ENCODE results near the gene CNNM1. TPM values are rescaled to one million over a fixed set of nuclear protein-coding genes. Genes with fewer than 3 reads are reported as not detected.

The CNNM1 gene
- total RNA-seq, 1 donor from 2014 or later: 0.56 TPM

DNA sequence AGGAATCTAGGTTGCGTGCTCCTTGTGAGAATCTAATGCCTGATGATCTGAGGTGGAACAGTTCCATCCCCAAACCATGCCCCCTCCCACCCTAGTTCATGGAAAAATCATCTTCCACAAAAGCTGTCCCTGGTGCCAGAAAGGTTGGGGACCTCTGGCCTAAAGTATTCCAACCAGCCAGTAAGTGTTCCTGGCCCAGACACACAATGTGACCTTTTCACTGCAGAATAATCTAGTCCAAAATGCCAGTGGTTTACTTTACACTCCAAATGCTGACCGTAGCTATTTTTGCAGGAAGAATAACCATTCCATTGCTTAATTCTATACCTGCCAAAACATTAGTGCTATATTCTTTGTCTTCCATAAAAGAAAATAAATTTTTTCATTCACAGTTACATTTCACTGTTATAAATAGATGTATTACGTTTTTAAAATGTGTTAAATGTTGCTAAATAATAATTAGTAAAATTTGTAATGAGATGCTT, 10.4 kb downstream of the CNNM1 start:
- Histone ChIP-seq H3K27ac (no peak overlapping the region), H3K9me3 (ENCODE audit: low read depth) (no peaks in the 10 kb centered on the region), H4K20me1 (ENCODE audit: low read depth) (no peaks in the 10 kb centered on the region), H3F3A (ENCODE audit: low read depth) (no peaks in the 10 kb centered on the region), H2AFZ (replicated peaks) (no peak overlapping the region), H3K4me2 (no peak overlapping the region), H3K4me1 (peaks cover 12% of the 10 kb centered on the region), H3K27me3 (peaks cover 6% of the 10 kb centered on the region), H3K79me2 (ENCODE audit: low read depth) (no peaks in the 10 kb centered on the region), H3K4me3 (no peak overlapping the region), H3K9ac (no peak overlapping the region), H3K36me3 (no peaks in the 10 kb centered on the region)
- peaks cover 3% of the 10 kb centered on the region for H3K27me3 Mint-ChIP-seq (ENCODE audit: insufficient read depth, low read depth)
- no peaks in the 10 kb centered on the region for H3K36me3 Mint-ChIP-seq
- no peak for DNase-seq (ENCODE audit: low spot score)
- H3K27ac Mint-ChIP-seq: no peak overlapping the region
- no peaks in the 10 kb centered on the region for H3K9me3 Mint-ChIP-seq
- H3K4me1 Mint-ChIP-seq: peaks cover 21% of the 10 kb centered on the region
- H3K4me3 Mint-ChIP-seq: no peak overlapping the region
- TF ChIP-seq EZH2 (IDR thresholded peaks at IDR 0.05) (no peak), EZH2phosphoT487 (IDR thresholded peaks at IDR 0.05) (no peak)
- TF ChIP-seq, protein P1, sequence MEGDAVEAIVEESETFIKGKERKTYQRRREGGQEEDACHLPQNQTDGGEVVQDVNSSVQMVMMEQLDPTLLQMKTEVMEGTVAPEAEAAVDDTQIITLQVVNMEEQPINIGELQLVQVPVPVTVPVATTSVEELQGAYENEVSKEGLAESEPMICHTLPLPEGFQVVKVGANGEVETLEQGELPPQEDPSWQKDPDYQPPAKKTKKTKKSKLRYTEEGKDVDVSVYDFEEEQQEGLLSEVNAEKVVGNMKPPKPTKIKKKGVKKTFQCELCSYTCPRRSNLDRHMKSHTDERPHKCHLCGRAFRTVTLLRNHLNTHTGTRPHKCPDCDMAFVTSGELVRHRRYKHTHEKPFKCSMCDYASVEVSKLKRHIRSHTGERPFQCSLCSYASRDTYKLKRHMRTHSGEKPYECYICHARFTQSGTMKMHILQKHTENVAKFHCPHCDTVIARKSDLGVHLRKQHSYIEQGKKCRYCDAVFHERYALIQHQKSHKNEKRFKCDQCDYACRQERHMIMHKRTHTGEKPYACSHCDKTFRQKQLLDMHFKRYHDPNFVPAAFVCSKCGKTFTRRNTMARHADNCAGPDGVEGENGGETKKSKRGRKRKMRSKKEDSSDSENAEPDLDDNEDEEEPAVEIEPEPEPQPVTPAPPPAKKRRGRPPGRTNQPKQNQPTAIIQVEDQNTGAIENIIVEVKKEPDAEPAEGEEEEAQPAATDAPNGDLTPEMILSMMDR (IDR thresholded peaks at IDR 0.05): no peak

DNA sequence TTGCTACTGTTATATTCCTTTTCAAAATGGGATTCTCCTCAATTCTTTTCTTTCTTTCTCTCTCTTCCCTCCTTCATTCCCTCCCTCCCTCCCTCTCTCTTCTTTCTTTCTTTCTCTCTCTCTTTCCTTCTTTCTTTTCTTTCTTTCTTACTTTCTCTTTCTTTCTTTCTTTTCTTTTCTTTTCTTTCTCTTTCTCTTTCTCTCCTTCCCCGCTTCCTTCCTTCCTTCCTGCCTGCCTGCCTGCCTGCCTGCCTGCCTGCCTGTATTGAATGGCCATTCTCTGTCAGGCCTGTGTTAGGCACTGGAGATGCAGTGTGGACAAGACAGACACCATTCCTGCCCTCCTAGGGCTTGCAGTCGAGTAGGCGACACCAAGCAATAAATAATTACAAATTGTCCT, 11.5 kb downstream of the CNNM1 start:
- Mint-ChIP-seq H3K4me1 (peaks cover 26% of the 10 kb centered on the region), H3K27me3 (ENCODE audit: insufficient read depth, low read depth) (peaks cover 3% of the 10 kb centered on the region), H3K4me3 (no peak overlapping the region), H3K27ac (no peak overlapping the region), H3K36me3 (no peaks in the 10 kb centered on the region), H3K9me3 (no peaks in the 10 kb centered on the region)
- Histone ChIP-seq H3K4me2 (no peak overlapping the region), H3K79me2 (ENCODE audit: low read depth) (no peaks in the 10 kb centered on the region), H3K4me1 (peaks cover 12% of the 10 kb centered on the region), H3K9ac (no peak overlapping the region), H3K36me3 (no peaks in the 10 kb centered on the region), H3K27me3 (no peaks in the 10 kb centered on the region), H3K4me3 (no peak overlapping the region), H4K20me1 (ENCODE audit: low read depth) (no peaks in the 10 kb centered on the region), H3F3A (ENCODE audit: low read depth) (no peaks in the 10 kb centered on the region), H3K27ac (no peak overlapping the region), H3K9me3 (ENCODE audit: low read depth) (no peaks in the 10 kb centered on the region), H2AFZ (replicated peaks) (no peak overlapping the region)
- TF ChIP-seq, protein P1 (IDR thresholded peaks at IDR 0.05): no peak
- TF ChIP-seq EZH2phosphoT487 (IDR thresholded peaks at IDR 0.05) (no peak), EZH2 (IDR thresholded peaks at IDR 0.05) (no peak)
- DNase-seq (ENCODE audit: low spot score): no peak

DNA sequence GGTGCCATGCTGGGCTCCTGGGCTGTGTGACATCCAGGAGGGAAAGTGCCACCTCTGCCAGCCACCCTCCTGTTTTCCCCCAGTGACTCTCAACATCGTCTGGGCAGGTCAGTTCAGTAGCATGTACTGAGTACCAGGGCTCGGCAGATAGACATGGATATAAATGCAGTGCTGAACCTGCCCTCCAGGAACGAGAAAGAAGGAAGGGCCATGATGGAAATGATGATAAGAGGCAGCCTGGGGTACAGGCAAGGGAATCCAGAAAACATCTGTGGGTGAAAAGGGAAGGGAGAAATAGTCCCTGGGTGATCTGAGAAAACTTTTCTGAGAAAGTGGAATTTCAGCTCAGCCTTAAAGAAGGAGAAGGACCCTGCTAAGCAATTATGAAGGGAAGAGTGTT, 12.1 kb downstream of the CNNM1 start:
- H3K4me2 ChIP-seq: peak overlapping the region; percentile 10
- no peak overlapping the region for H3K4me3 Mint-ChIP-seq

More for the DNA sequence above, 12.1 kb downstream of the CNNM1 start:
- Histone ChIP-seq H4K20me1 (ENCODE audit: low read depth) (no peaks in the 10 kb centered on the region), H3K4me3 (no peak overlapping the region), H3K27ac (no peak overlapping the region), H3K9ac (no peak overlapping the region), H3K27me3 (no peaks in the 10 kb centered on the region), H3K4me1 (peaks cover 12% of the 10 kb centered on the region), H3K9me3 (ENCODE audit: low read depth) (no peaks in the 10 kb centered on the region), H3K79me2 (ENCODE audit: low read depth) (no peaks in the 10 kb centered on the region), H3F3A (ENCODE audit: low read depth) (no peaks in the 10 kb centered on the region), H3K36me3 (no peaks in the 10 kb centered on the region), H2AFZ (replicated peaks) (no peak overlapping the region)
- peaks cover 26% of the 10 kb centered on the region for H3K4me1 Mint-ChIP-seq
- peaks cover 3% of the 10 kb centered on the region for H3K27me3 Mint-ChIP-seq (ENCODE audit: insufficient read depth, low read depth)
- no peaks in the 10 kb centered on the region for H3K36me3 Mint-ChIP-seq
- no peaks in the 10 kb centered on the region for H3K9me3 Mint-ChIP-seq
- peak overlapping the region; percentile 15 for H3K27ac Mint-ChIP-seq
- TF ChIP-seq EZH2 (IDR thresholded peaks at IDR 0.05) (no peak), EZH2phosphoT487 (IDR thresholded peaks at IDR 0.05) (no peak)
- TF ChIP-seq, protein P1 (IDR thresholded peaks at IDR 0.05): no peak
- DNase-seq (ENCODE audit: low spot score): no peak

Measured in neural progenitor cell (in vitro differentiated cells).